ENCODE data around the gene TAS2R46. TPM values are rescaled to one million over a fixed set of nuclear protein-coding genes. Genes with fewer than 3 reads are reported as not detected.

Gene TAS2R46
- total RNA-seq, 1 donor from 2014 or later, result 2.1 TPM

Other genes with a start within 250 kb of the TAS2R46 start
- gene TAS2R10, start 235.9 kb downstream of the TAS2R46 start, total RNA-seq, result 0.26 TPM in 2 replicates
- 0.53 TPM in 1 of 2 replicates, not detected in the other for gene PRR4, start 212.8 kb downstream of the TAS2R46 start, total RNA-seq
- gene PRH1, start 178.0 kb downstream of the TAS2R46 start, total RNA-seq, result 13.3 and 13.7 TPM in 2 replicates
- 0.38 and 1.1 TPM in 2 replicates for gene TAS2R13, start 152.7 kb downstream of the TAS2R46 start, total RNA-seq
- 0.38 TPM in 1 of 2 replicates, not detected in the other for gene PRH2, start 133.1 kb downstream of the TAS2R46 start, total RNA-seq
- 1.1 and 1.2 TPM in 2 replicates for gene TAS2R14, start 123.0 kb downstream of the TAS2R46 start, total RNA-seq
- gene TAS2R50, start 75.4 kb downstream of the TAS2R46 start, total RNA-seq, result 1.0 and 2.1 TPM in 2 replicates
- 1.8 and 2.0 TPM in 2 replicates for gene TAS2R20, start 64.0 kb downstream of the TAS2R46 start, total RNA-seq
- 2.4 and 3.9 TPM in 2 replicates for gene TAS2R19, start 39.7 kb downstream of the TAS2R46 start, total RNA-seq
- 1.3 and 2.0 TPM in 2 replicates for gene TAS2R31, start 30.9 kb downstream of the TAS2R46 start, total RNA-seq
- gene TAS2R43, start 30.0 kb upstream of the TAS2R46 start, total RNA-seq, result 0.79 and 1.3 TPM in 2 replicates
- 3.1 and 4.5 TPM in 2 replicates for gene TAS2R30, start 72.3 kb upstream of the TAS2R46 start, total RNA-seq
- 3.2 and 3.5 TPM in 2 replicates for gene SMIM10L1, start 108.9 kb upstream of the TAS2R46 start, total RNA-seq
- not detected in 2 replicates for gene TAS2R42, start 124.6 kb upstream of the TAS2R46 start, total RNA-seq
- not detected in 2 replicates for gene PRB3, start 207.4 kb upstream of the TAS2R46 start, total RNA-seq
- not detected in 2 replicates for gene PRB4, start 248.1 kb upstream of the TAS2R46 start, total RNA-seq